Activated naive CD4-positive, alpha-beta T cell treated with anti-CD3 and anti-CD28 coated beads for 36 hours (primary cell): ENCODE data around the gene CCDC149. TPM values are rescaled to one million over a fixed set of nuclear protein-coding genes. Genes with fewer than 3 reads are reported as not detected.

ENCODE experiments used
- total RNA-seq, 2 experiments: library from RNA; stranded (reverse); gene quantifications; one replicate each; pipeline ENCODE4 v1.2.3, GENCODE V29; 2021

The CCDC149 gene
- total RNA-seq, 2 experiments from 2014 or later, result not detected

Other genes with a start within 250 kb of the CCDC149 start
- not detected for gene SOD3, start 117.5 kb downstream of the CCDC149 start, total RNA-seq
- not detected for gene LGI2, start 117.9 kb upstream of the CCDC149 start, total RNA-seq
- 10 to 100 TPM; 14.7 to 17.9 TPM for gene SEPSECS, start 247.4 kb upstream of the CCDC149 start, total RNA-seq